ENCODE results near the gene DDX4.

Gene DDX4

DNA sequence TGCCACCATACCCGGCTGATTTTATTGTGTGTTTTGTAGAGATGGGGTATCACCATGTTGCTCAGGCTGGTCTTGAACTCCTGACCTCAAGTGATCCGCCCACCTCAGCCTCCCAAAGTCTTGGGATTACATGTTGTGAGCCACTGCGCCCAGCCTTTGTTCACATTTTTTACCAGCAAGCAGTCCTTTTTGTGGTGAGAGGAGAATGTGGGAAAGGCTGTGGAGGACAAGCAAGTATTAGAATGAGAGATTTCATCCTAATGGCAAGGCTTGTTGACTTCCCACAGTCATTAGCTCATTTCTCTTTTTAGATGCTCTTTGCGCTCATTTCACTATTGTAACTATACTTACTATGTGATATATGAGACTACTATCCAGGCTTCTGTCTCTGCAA lies 119.4 kb downstream of the DDX4 start:
- Mint-ChIP-seq H3K4me3 (no peak overlapping the region), H3K27ac (no peak overlapping the region), H3K36me3 (ENCODE audit: low read depth) (no peaks in the 10 kb centered on the region), H3K27me3 (ENCODE audit: low read depth, poor library complexity) (peaks cover 4% of the 10 kb centered on the region), H3K9me3 (peaks cover 4% of the 10 kb centered on the region), H3K4me1 (peaks cover 25% of the 10 kb centered on the region)
- TF ChIP-seq, protein P1, sequence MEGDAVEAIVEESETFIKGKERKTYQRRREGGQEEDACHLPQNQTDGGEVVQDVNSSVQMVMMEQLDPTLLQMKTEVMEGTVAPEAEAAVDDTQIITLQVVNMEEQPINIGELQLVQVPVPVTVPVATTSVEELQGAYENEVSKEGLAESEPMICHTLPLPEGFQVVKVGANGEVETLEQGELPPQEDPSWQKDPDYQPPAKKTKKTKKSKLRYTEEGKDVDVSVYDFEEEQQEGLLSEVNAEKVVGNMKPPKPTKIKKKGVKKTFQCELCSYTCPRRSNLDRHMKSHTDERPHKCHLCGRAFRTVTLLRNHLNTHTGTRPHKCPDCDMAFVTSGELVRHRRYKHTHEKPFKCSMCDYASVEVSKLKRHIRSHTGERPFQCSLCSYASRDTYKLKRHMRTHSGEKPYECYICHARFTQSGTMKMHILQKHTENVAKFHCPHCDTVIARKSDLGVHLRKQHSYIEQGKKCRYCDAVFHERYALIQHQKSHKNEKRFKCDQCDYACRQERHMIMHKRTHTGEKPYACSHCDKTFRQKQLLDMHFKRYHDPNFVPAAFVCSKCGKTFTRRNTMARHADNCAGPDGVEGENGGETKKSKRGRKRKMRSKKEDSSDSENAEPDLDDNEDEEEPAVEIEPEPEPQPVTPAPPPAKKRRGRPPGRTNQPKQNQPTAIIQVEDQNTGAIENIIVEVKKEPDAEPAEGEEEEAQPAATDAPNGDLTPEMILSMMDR (IDR thresholded peaks at IDR 0.05), result no peak
- no peak for DNase-seq

DNA sequence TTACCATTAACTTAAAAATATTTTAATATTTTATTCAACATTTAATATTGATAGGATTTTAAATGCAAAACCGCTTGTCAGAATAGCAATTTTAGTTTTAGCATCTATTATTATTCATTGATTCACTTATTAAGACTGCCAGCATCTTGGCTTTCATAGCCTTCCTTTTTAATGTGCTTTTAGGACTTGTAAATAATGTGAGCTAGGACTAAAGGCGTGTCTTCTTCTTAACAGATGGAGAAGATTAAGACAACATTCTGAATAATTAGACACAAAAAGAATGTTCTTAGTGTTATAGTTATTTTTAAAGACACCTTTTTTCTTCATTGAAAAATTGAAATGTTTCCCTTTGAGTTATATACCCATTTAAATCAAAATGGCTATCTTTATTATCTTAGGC lies 120.2 kb downstream of the DDX4 start:
- Mint-ChIP-seq H3K27me3 (ENCODE audit: low read depth, poor library complexity) (peaks cover 4% of the 10 kb centered on the region), H3K27ac (no peak overlapping the region), H3K36me3 (ENCODE audit: low read depth) (no peaks in the 10 kb centered on the region), H3K9me3 (peaks cover 4% of the 10 kb centered on the region), H3K4me3 (no peak overlapping the region), H3K4me1 (peaks cover 24% of the 10 kb centered on the region)
- TF ChIP-seq, protein P1 (IDR thresholded peaks at IDR 0.05), result no peak
- no peak for DNase-seq

DNA sequence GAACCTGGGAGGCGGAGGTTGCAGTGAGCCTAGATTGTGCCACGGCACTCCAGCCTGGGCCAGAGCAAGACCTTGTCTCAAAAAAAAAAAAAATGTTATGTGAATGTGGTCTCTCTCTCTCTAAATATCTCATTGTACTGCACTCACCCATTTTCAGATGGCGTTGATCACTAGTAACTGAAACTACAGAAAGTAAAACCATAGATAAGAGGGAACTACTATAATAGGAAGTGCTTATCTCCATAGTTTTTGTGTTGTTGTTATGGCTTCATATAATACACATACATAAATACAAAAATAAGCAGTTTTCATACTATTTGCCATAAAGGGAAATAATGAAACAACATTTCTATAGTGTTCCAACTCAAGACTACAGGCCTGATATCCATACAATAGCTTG lies 122.4 kb downstream of the DDX4 start:
- H3K4me1 Mint-ChIP-seq, result peaks cover 14% of the 10 kb centered on the region

GRCh38 chr5:55860709-55861108 lies 122.8 kb downstream of the DDX4 start:
- Mint-ChIP-seq H3K4me3 (no peak overlapping the region), H3K27me3 (ENCODE audit: low read depth, poor library complexity) (no peaks in the 10 kb centered on the region), H3K9me3 (peaks cover 4% of the 10 kb centered on the region), H3K36me3 (ENCODE audit: low read depth) (no peaks in the 10 kb centered on the region), H3K27ac (no peak overlapping the region), H3K4me1 (peaks cover 10% of the 10 kb centered on the region)
- no peak for DNase-seq
- TF ChIP-seq, protein P1 (IDR thresholded peaks at IDR 0.05), result no peak

More for the DNA sequence above, 122.4 kb downstream of the DDX4 start:
- no peaks in the 10 kb centered on the region for H3K36me3 Mint-ChIP-seq (ENCODE audit: low read depth)
- TF ChIP-seq, protein P1 (IDR thresholded peaks at IDR 0.05), result no peak
- peaks cover 4% of the 10 kb centered on the region for H3K9me3 Mint-ChIP-seq
- DNase-seq, result no peak
- no peak overlapping the region for H3K27ac Mint-ChIP-seq
- no peaks in the 10 kb centered on the region for H3K27me3 Mint-ChIP-seq (ENCODE audit: low read depth, poor library complexity)
- no peak overlapping the region for H3K4me3 Mint-ChIP-seq

DNA sequence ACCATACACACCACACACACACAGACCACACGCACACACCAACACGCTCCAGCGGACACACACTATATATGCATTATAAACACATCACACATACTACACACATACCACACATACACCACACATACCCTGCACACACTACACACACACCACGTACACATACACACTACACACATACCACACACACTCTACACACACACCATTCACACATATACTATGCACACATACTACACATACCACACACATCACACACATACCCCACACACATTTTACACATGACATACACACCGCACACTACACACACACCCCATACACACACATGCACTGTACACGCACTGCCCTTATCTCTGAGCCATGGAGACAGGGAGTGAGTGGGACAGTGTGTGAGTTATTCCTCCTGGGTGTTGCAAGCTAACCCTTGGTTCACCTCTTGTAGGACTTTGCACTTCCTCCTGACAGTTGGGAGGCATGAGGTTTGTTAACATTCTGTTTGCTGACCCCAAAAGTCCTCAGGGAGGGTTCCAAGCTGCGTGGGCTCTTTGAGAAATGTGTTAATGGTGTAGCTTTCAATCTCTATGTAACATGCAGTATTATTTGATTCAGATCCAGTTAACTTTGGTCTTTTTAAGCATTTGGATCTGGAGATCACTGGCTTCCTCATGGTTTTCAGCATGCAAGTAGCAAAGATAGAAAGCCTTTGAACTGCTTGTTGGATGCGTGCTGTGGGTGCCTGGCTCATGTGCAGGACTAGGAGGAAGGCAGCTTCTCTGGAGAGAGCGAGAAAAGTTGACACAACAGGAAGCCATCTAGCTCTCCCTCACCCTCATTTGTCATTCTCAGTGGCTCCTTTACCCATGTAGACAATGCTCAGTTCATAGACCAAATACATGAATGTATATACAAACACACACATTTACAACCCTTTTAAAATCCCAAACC lies 127.0 kb downstream of the DDX4 start:
- no peaks in the 10 kb centered on the region for H3K27me3 Mint-ChIP-seq (ENCODE audit: low read depth, poor library complexity)
- no peaks in the 10 kb centered on the region for H3K36me3 Mint-ChIP-seq (ENCODE audit: low read depth)
- peaks cover 4% of the 10 kb centered on the region for H3K9me3 Mint-ChIP-seq
- H3K4me3 Mint-ChIP-seq, result no peak overlapping the region
- no peak overlapping the region for H3K27ac Mint-ChIP-seq
- no peaks in the 10 kb centered on the region for H3K4me1 Mint-ChIP-seq
- DNase-seq, result no peak
- TF ChIP-seq, protein P1 (IDR thresholded peaks at IDR 0.05), result no peak

DNA sequence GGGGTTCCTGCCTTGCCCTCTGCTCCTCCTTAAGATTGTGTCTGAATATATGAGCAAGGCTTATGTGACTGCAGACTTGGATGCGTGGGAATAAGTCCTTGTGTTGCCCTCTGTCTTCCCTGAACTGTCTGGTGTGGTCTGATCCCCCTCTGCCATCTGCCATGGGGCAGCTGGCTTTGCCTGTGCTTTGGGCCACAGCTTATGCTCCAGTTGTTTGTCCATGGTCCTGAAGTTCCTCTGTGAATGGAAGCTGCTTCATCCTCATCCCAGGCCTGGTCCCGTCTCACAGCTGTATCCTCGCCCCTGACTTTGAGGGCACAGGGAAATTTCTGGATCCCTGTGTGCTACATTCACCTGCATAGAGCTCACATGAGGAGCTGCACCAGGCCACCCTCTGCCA lies 128.0 kb downstream of the DDX4 start:
- no peak overlapping the region for H3K27ac Mint-ChIP-seq
- no peaks in the 10 kb centered on the region for H3K4me1 Mint-ChIP-seq
- no peaks in the 10 kb centered on the region for H3K27me3 Mint-ChIP-seq (ENCODE audit: low read depth, poor library complexity)
- no peak overlapping the region for H3K4me3 Mint-ChIP-seq
- H3K36me3 Mint-ChIP-seq (ENCODE audit: low read depth), result no peaks in the 10 kb centered on the region
- TF ChIP-seq, protein P1 (IDR thresholded peaks at IDR 0.05), result no peak
- H3K9me3 Mint-ChIP-seq, result peaks cover 4% of the 10 kb centered on the region
- DNase-seq, result no peak

Data from nephron progenitor cell (in vitro differentiated cells).